Cerebellar cortex (tissue), 1 donor: Measurements from ENCODE around the gene BAX.
A peak's percentile ranks its signal among the peaks of the same experiment; 100 is the strongest.
"Not testable (repeated sequence)": the region's sequence is repeated elsewhere in the genome, so short reads cannot be mapped to it uniquely, and the experiment has no call there.

Experiments used
- DNase-seq: peaks from one replicate; pipeline ENCODE4 v3.0.0-alpha.2; 2015; ENCODE audit warnings: low spot score

BAX gene

GRCh38 chr19:48954595-48955307 is at the start of gene BAX:
Gene BAX (plus strand): TSS chr19:48954875. CDS start chr19:48954929, 54 bp downstream.
- DNase-seq, result peak; percentile 96

- DNase-seq, result no peak
Observed at GRCh38 chr19:48905664-48906063, 49.0 kb upstream of the BAX start.

- DNase-seq, result no peak
Observed at GRCh38 chr19:48906324-48906723, 48.4 kb upstream of the BAX start.

- DNase-seq, result no peak
Observed at GRCh38 chr19:48907671-48908070, 47.0 kb upstream of the BAX start.

GRCh38 chr19:48909424-48910077 is 45.1 kb upstream of the BAX start:
- not testable (repeated sequence) for DNase-seq

- no peak for DNase-seq
Observed at GRCh38 chr19:48910803-48911202, 43.9 kb upstream of the BAX start.

GRCh38 chr19:48913114-48913889 is 41.4 kb upstream of the BAX start:
- peak; percentile 43 for DNase-seq

GRCh38 chr19:48914181-48914580 is 40.5 kb upstream of the BAX start:
- no peak for DNase-seq

GRCh38 chr19:48915757-48916156 is 38.9 kb upstream of the BAX start:
- DNase-seq, result no peak

GRCh38 chr19:48918071-48918470 is 36.6 kb upstream of the BAX start:
- no peak for DNase-seq

GRCh38 chr19:48918801-48919247 is 35.9 kb upstream of the BAX start:
- peak; percentile 62 for DNase-seq

GRCh38 chr19:48919271-48919670 is 35.4 kb upstream of the BAX start:
- not testable (repeated sequence) for DNase-seq

GRCh38 chr19:48920949-48921348 is 33.7 kb upstream of the BAX start:
- DNase-seq, result no peak

- no peak for DNase-seq
Observed at GRCh38 chr19:48921721-48922500, 32.8 kb upstream of the BAX start.

GRCh38 chr19:48922548-48923490 is 31.9 kb upstream of the BAX start:
- DNase-seq, result peak; percentile 53

- DNase-seq, result no peak
Observed at GRCh38 chr19:48925240-48925843, 29.3 kb upstream of the BAX start.

- not testable (repeated sequence) for DNase-seq
Observed at GRCh38 chr19:48925890-48926289, 28.8 kb upstream of the BAX start.

GRCh38 chr19:48926909-48927308 is 27.8 kb upstream of the BAX start:
- DNase-seq, result peak; percentile 26

GRCh38 chr19:48927692-48928091 is 27.0 kb upstream of the BAX start:
- DNase-seq, result not testable (repeated sequence)
